Kidney tubule cell (primary cell): ENCODE data around the gene CEACAM20.
"Not testable (repeated sequence)": the region's sequence is repeated elsewhere in the genome, so short reads cannot be mapped to it uniquely, and the experiment has no call there.

Experiments used
- DNase-seq: peaks from one replicate; pipeline ENCODE4 v3.0.0-alpha.2; 2018; ENCODE audit warnings: low spot score

The CEACAM20 gene

GRCh38 chr19:44548736-44549135, 19.3 kb upstream of the CEACAM20 start:
- peak; percentile 95 for DNase-seq

- DNase-seq: no peak
Measured at GRCh38 chr19:44544031-44544430, 14.6 kb upstream of the CEACAM20 start.

GRCh38 chr19:44542671-44543070, 13.2 kb upstream of the CEACAM20 start:
- no peak for DNase-seq

GRCh38 chr19:44540736-44541135, 11.3 kb upstream of the CEACAM20 start:
- DNase-seq: no peak

GRCh38 chr19:44539991-44540390, 10.5 kb upstream of the CEACAM20 start:
- no peak for DNase-seq

GRCh38 chr19:44539236-44539826, 9.9 kb upstream of the CEACAM20 start:
- DNase-seq: peak; percentile 44

GRCh38 chr19:44535361-44535760, 5.9 kb upstream of the CEACAM20 start:
- DNase-seq: not testable (repeated sequence)

- no peak for DNase-seq
Measured at GRCh38 chr19:44532819-44533218, 3.3 kb upstream of the CEACAM20 start.

- peak; percentile 13 for DNase-seq
Measured at GRCh38 chr19:44530777-44531176, 1.3 kb upstream of the CEACAM20 start.

- no peak for DNase-seq
Measured at GRCh38 chr19:44527554-44527953, 1.9 kb downstream of the CEACAM20 start.

- no peak for DNase-seq
Measured at GRCh38 chr19:44525721-44526430, 3.6 kb downstream of the CEACAM20 start.

GRCh38 chr19:44521370-44521769, 8.1 kb downstream of the CEACAM20 start:
- no peak for DNase-seq

- no peak for DNase-seq
Measured at GRCh38 chr19:44517146-44517545, 12.3 kb downstream of the CEACAM20 start.

- DNase-seq: no peak
Measured at GRCh38 chr19:44515907-44516306, 13.6 kb downstream of the CEACAM20 start.

- DNase-seq: no peak
Measured at GRCh38 chr19:44515031-44515430, 14.4 kb downstream of the CEACAM20 start.

- DNase-seq: peak; percentile 58
Measured at GRCh38 chr19:44512326-44513298, 16.9 kb downstream of the CEACAM20 start.

GRCh38 chr19:44509478-44509877, 20.0 kb downstream of the CEACAM20 start:
- DNase-seq: no peak

GRCh38 chr19:44499962-44500949, 29.2 kb downstream of the CEACAM20 start, which contains the start of gene ZNF180:
TSS of gene ZNF180 (minus strand) at chr19:44500522. CDS start at chr19:44497334, 3,188 bp downstream.
- peak; percentile 96 for DNase-seq

GRCh38 chr19:44499559-44499958, 29.9 kb downstream of the CEACAM20 start:
- no peak for DNase-seq

- no peak for DNase-seq
Measured at GRCh38 chr19:44498988-44499387, 30.5 kb downstream of the CEACAM20 start.

GRCh38 chr19:44496711-44497110, 32.8 kb downstream of the CEACAM20 start:
- no peak for DNase-seq
